GM12878 (cell line): ENCODE measurements around the gene TPPP3. TPM values are rescaled to one million over a fixed set of nuclear protein-coding genes. Genes with fewer than 3 reads are reported as not detected.

Experiments
- ATAC-seq: fragments of 200-7000 bp; cut with Tn5 transposase; 3 replicates; pipeline ENCODE4 v1.9.1; 2020; ENCODE audit warnings: mild to moderate bottlenecking, moderate library complexity
- BruUV-seq: library from RNA; stranded (reverse); fragments of 400-500 nt; replicated peaks from 2 replicates; lab custom pipeline; 2021; lab: Mats Ljungman, UMichigan
- CTCF ChIA-PET: fragments of 300-600 bp; sonication (Branson Sonifier 250); formaldehyde crosslinking; extraction: SDS; loops from one replicate; lab custom pipeline; 2021; ENCODE audit warnings: inconsistent platforms; lab: Yijun Ruan, JAX
- POLR2A ChIA-PET: fragments of 350-600 bp; formaldehyde crosslinking; extraction: SDS; loops from one replicate; lab custom pipeline; 2021; ENCODE audit warnings: inconsistent platforms; lab: Charles Lee
- RAD21 ChIA-PET: fragments of 300-600 bp; sonication (Branson Sonifier 250); formaldehyde crosslinking; loops from one replicate; lab custom pipeline; 2023; ENCODE audit warnings: antibody characterized with exemption; ENCODE audit not compliant: unreplicated experiment; lab: Charles Lee
- SMC1A ChIA-PET: fragments of 300-600 bp; sonication (Branson Sonifier 250); formaldehyde crosslinking; loops from one replicate; lab custom pipeline; 2023; ENCODE audit not compliant: unreplicated experiment, uncharacterized antibody; lab: Charles Lee
- DNase-seq: peaks from one replicate; pipeline ENCODE4 v3.0.0-alpha.2; 2011; ENCODE audit warnings: low read depth, low spot score
- FAIRE-seq: peaks from 3 replicates; lab custom pipeline; 2011; peaks lifted over from hg19 to GRCh38; lab: Jason Lieb, UNC
- H2AFZ ChIP-seq: 2 replicates; pipeline ENCODE4 v1.6.0; 2011; ENCODE audit warnings: low read depth, low read length, control low read depth; ENCODE audit not compliant: control insufficient read depth
- H3K27ac ChIP-seq: 2 replicates; pipeline ENCODE4 v1.5.1; 2011; ENCODE audit warnings: control low read depth; ENCODE audit not compliant: control insufficient read depth, insufficient read depth
- H3K27me3 ChIP-seq, 2 experiments: replicated peaks in 1 of 2; 2 replicates each; pipeline versions ENCODE4 v1.6.0 to v1.6.1; 2011; ENCODE audit warnings: low read length in 1 of 2; ENCODE audit not compliant: control insufficient read depth in 2 of 2, insufficient read depth in 2 of 2
- H3K36me3 ChIP-seq, 2 experiments: 2 replicates each; pipeline ENCODE4 v1.5.1; 2011; ENCODE audit warnings: low read length in 1 of 2; ENCODE audit not compliant: control insufficient read depth in 2 of 2, insufficient read depth in 2 of 2
- H3K4me1 ChIP-seq: 2 replicates; pipeline ENCODE4 v1.6.1; 2011; ENCODE audit warnings: mild to moderate bottlenecking, low read length, moderate library complexity, mixed read lengths; ENCODE audit not compliant: control insufficient read depth, insufficient read depth
- H3K4me2 ChIP-seq: 2 replicates; pipeline ENCODE4 v1.6.0; 2011; ENCODE audit warnings: control low read depth; ENCODE audit not compliant: control insufficient read depth, insufficient read depth
- H3K4me3 ChIP-seq: fragments of 200-600 bp; sonication (generic); 2 replicates; pipeline ENCODE4 v1.5.1; 2016
- H3K79me2 ChIP-seq: 2 replicates; pipeline ENCODE4 v1.6.0; 2011; ENCODE audit warnings: low read length; ENCODE audit not compliant: control insufficient read depth, insufficient read depth
- H3K9ac ChIP-seq: 2 replicates; pipeline ENCODE4 v1.8.0; 2011; ENCODE audit warnings: low read length, control low read depth, mixed read lengths; ENCODE audit not compliant: control insufficient read depth, insufficient read depth
- H3K9me3 ChIP-seq: replicated peaks from 3 replicates; pipeline ENCODE4 v1.5.1; 2011; ENCODE audit warnings: mild to moderate bottlenecking, low read length; ENCODE audit not compliant: control insufficient read depth, insufficient read depth
- H4K20me1 ChIP-seq: 2 replicates; pipeline ENCODE4 v1.6.0; 2011; ENCODE audit not compliant: control insufficient read depth, insufficient read depth
- KDM1A ChIP-seq: fragments of 200-600 bp; sonication (generic); IDR thresholded peaks from 2 replicates; pipeline ENCODE4 v1.6.1; 2016; ENCODE audit warnings: borderline replicate concordance
- RFX5 ChIP-seq: IDR thresholded peaks from 2 replicates; pipeline ENCODE4 v1.6.1; 2011; ENCODE audit warnings: low read depth, low read length, improper control_type of control experiment
- STAT1 ChIP-seq: fragments of 450-650 bp; conservative IDR thresholded peaks from 2 replicates; pipeline ENCODE4 v1.6.1; 2014; ENCODE audit warnings: antibody characterized with exemption, mild to moderate bottlenecking
- USF1 ChIP-seq: IDR thresholded peaks from 2 replicates; pipeline ENCODE4 v1.6.1; 2011; ENCODE audit warnings: borderline replicate concordance, low read depth, mild to moderate bottlenecking, moderate library complexity, mixed read lengths, low read length; ENCODE audit not compliant: insufficient read depth; ENCODE audit errors: extremely low read length
- ZBED1 ChIP-seq: IDR thresholded peaks from 2 replicates; pipeline ENCODE4 v1.6.1; 2016; ENCODE audit warnings: borderline replicate concordance
- WGBS: methylation state at CpG from one replicate; pipeline ENCODE4 v1.1.6; 2016; ENCODE audit warnings: low lambda C conversion rate; ENCODE audit not compliant: insufficient replicate concordance, insufficient coverage; ENCODE audit errors: missing lambda C conversion rate; 5-methylcytosine and 5-hydroxymethylcytosine counted together
- in situ Hi-C: fragments of 300-500 bp; cut with MboI; formaldehyde crosslinking; loops from 9 replicates; pipeline ENCODE4 v1.14.3; 2018; ENCODE audit warnings: mixed read lengths
- intact Hi-C: fragments of 100-400 bp; cut with micrococcal nuclease; formaldehyde crosslinking; loops from one replicate; pipeline ENCODE4 v1.14.2; 2022; ENCODE audit not compliant: unreplicated experiment
- polyA plus RNA-seq, 11 experiments: library from polyadenylated mRNA; depleted of rRNA in 4 of 11; unstranded in 6 of 11; stranded (reverse) in 5 of 11; fragments of >200 nt; fragmentation: Nextera tagmentation in 4 of 11; fragmentation: Illumina TruSeq in 1 of 11; extraction: Ambion mirVana in 4 of 11; extraction: Trizol in 1 of 11; gene quantifications; 1 replicate in 1 of 11; 2 replicates in 10 of 11; pipeline versions ENCODE4 v1.2.1 to v1.2.3, GENCODE V29; 2011 to 2016; ENCODE audit warnings: inconsistent platforms in 2 of 11, missing spikeins in 2 of 11, low read depth in 1 of 11
- total RNA-seq, 4 experiments: library from RNA; depleted of rRNA in 3 of 4; stranded (reverse); fragments of >200 nt in 3 of 4; fragmentation: Illumina TruSeq in 1 of 4; extraction: Trizol in 1 of 4; gene quantifications; 2 replicates each; pipeline versions ENCODE4 v1.2.1 to v1.2.3, GENCODE V29; 2013 to 2021
- TF ChIP-seq, protein P1 (sequence below): IDR thresholded peaks from 2 replicates; pipeline ENCODE4 v1.6.1; 2012; ENCODE audit warnings: low read length, inconsistent platforms
- TF ChIP-seq, protein P2 (sequence below): IDR thresholded peaks from 2 replicates; pipeline ENCODE4 v1.6.1; 2011; ENCODE audit warnings: borderline replicate concordance, low read depth, mild to moderate bottlenecking, moderate library complexity, low read length; ENCODE audit not compliant: insufficient read depth, poor library complexity, severe bottlenecking
- TF ChIP-seq, protein P3 (sequence below): IDR thresholded peaks from 2 replicates; pipeline ENCODE4 v1.6.1; 2011; ENCODE audit warnings: low read depth, low read length, improper control_type of control experiment, borderline replicate concordance

Gene TPPP3
- total and polyA plus RNA-seq, 10 of the 15 experiments (the other 5 are each of a cell fraction or from before 2014, with no cell fraction given): 0.14 TPM; not detected in 9

GRCh38 chr16:67419931-67420330, 26.6 kb upstream of the TPPP3 start:
- ChIA-PET CTCF (interaction anchor here (0.8 kb wide), 1 partner anchor 47 kb away, joined by 4 read pairs; no protein-coding TSS in a partner anchor), SMC1A (no interaction called here), RAD21 (interaction anchor here (0.9 kb wide), 1 partner anchor 160 kb away, joined by 3 read pairs; no protein-coding TSS in a partner anchor), POLR2A (no interaction called here)
- 0% methylated on average over 1 of the region's 3 CpGs for WGBS
- Histone ChIP-seq H3K9ac (no peak overlapping the region), H3K4me1 (no peaks in the 10 kb centered on the region), H3K4me3 (no peak overlapping the region), H4K20me1 (0 out of 2 replicates have a peak, but pooled peaks cover 2% of the 10 kb centered on the region), H2AFZ (no peak overlapping the region), H3K27me3 (peaks cover 2 to 6% of the 10 kb centered on the region in 2 experiments; a peak in 3 of 4 replicates), H3K36me3 (no peaks in the 10 kb centered on the region), H3K4me2 (no peak overlapping the region), H3K27ac (no peak overlapping the region), H3K9me3 (no peaks in the 10 kb centered on the region), H3K79me2 (no peaks in the 10 kb centered on the region)
- TF ChIP-seq RFX5 (no peak), ZBED1 (no peak), USF1 (no peak), KDM1A (no peak), STAT1 (no peak)
- TF ChIP-seq, protein P1, sequence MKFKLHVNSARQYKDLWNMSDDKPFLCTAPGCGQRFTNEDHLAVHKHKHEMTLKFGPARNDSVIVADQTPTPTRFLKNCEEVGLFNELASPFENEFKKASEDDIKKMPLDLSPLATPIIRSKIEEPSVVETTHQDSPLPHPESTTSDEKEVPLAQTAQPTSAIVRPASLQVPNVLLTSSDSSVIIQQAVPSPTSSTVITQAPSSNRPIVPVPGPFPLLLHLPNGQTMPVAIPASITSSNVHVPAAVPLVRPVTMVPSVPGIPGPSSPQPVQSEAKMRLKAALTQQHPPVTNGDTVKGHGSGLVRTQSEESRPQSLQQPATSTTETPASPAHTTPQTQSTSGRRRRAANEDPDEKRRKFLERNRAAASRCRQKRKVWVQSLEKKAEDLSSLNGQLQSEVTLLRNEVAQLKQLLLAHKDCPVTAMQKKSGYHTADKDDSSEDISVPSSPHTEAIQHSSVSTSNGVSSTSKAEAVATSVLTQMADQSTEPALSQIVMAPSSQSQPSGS: no peak
- TF ChIP-seq, protein P2, sequence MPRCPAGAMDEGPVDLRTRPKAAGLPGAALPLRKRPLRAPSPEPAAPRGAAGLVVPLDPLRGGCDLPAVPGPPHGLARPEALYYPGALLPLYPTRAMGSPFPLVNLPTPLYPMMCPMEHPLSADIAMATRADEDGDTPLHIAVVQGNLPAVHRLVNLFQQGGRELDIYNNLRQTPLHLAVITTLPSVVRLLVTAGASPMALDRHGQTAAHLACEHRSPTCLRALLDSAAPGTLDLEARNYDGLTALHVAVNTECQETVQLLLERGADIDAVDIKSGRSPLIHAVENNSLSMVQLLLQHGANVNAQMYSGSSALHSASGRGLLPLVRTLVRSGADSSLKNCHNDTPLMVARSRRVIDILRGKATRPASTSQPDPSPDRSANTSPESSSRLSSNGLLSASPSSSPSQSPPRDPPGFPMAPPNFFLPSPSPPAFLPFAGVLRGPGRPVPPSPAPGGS: no peak
- TF ChIP-seq, protein P3, sequence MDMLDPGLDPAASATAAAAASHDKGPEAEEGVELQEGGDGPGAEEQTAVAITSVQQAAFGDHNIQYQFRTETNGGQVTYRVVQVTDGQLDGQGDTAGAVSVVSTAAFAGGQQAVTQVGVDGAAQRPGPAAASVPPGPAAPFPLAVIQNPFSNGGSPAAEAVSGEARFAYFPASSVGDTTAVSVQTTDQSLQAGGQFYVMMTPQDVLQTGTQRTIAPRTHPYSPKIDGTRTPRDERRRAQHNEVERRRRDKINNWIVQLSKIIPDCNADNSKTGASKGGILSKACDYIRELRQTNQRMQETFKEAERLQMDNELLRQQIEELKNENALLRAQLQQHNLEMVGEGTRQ: no peak
- ATAC-seq (no peak), FAIRE-seq (no peak), DNase-seq (no peak)
- in situ Hi-C loops (loop anchor here (25.0 kb wide), 1 partner anchor 433 kb away; the partner anchor contains the start of gene CES4A), intact Hi-C loops (no loop called here)
- no TSS peak for BruUV-seq
